GM21367 (cell line): ENCODE results near the gene PCBD1.

Experiments used
- ATAC-seq: cut with Tn5 transposase; IDR thresholded peaks from one replicate; pipeline ENCODE4 v1.9.1; 2021; ENCODE audit not compliant: unreplicated experiment

The PCBD1 gene

DNA sequence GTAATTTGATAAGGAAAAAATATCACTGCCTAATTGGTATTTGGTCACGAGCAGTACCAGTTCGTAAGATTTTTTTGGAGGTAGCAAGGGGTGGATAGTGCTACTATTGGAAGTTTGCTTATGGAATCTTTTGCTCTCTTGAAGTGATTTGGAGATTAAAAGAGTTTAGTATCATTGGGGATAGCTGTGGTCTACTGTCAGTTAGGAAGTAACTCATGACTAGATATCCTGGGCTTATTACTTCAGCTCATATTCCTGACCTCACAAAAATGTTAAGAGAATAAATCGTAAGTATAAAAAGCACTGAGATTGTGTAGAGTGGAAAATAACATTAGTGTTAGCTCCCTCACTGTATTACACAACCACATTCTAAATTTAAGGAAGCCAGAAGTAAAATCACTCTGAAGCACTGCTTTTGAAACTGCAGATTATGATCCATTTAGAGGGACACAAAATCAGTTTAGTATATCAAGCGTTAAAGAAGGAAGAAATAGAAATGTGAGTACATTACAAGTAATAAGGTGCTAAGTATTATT is 50.0 kb downstream of the PCBD1 start:
- no peak for ATAC-seq

DNA sequence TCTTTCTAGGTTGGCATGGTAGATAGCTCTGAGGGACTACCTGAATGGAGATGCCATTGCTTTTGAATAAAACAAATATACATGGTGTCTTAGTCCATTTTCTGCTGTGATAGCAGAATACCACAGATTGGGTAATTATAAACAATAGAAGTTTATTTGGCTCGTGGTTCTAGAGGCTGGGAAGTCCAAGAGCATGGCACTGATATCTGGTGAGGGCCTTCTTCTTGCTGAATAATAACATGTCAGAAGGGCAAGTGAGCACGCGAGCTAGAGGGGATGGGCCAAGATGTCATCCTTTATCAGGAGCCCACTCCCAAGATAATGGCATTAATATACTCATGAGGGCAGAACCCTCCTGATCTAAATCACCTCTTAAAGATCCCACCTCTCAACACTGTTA is 50.7 kb downstream of the PCBD1 start:
- no peak for ATAC-seq

- no peak for ATAC-seq
Measured at GRCh38 chr10:70836319-70836718, 52.0 kb downstream of the PCBD1 start.

- ATAC-seq, result no peak
Measured at GRCh38 chr10:70834441-70835151, 53.8 kb downstream of the PCBD1 start.

DNA sequence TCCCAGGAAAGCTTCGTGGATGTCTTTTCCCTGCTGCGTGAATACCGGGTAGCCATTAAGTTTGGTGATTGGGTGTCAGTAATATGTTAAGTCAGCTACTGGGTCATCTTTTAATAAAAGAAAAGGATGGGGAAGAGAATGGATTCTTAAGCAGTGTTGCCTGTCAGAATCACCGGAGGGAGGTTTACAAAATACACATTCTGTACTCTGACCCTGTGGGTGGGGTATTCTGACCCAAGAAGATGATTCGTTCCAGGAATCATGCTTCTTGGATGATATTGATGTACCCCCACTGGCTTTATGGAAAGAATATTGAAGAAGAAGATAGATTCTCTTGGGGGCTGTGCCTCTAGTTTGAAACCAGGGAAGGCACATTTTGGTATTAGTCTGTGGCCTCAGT is 54.3 kb downstream of the PCBD1 start:
- no peak for ATAC-seq

GRCh38 chr10:70833601-70834000 is 54.8 kb downstream of the PCBD1 start:
- ATAC-seq, result no peak
